ENCODE results near the gene AFAP1L1.

AFAP1L1 gene

DNA sequence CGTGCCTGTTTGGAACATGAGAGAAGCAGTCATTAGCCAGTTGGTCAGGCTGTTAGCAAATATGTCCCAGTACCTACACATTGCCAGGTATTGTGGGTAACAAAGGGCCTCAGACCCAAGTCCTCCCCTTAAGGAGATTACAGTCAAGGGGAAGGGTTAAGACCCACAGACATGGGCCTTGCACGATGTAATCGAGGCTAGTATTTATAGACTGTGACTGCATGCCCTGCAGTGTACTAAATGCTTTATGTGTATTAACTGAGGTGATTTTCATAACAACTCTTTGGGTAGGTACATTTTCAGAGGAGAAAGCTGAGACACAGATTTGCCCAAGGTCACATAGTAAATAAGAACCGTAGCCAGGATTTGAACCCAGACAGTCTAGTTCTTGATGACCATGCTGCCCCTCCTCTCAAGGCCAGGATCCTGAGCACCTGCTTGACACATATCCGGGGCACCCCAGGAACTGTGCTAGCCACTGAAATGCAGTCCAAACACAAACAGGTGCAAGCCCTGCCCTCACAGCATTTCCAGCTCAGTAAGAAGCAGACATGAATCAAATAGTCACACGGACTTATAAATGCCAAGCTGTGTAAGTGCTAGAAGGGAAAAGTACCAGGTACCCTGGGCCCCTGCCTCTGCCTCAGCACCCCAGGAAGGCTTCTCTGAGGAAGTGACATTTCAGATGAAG is 41.6 kb downstream of the AFAP1L1 start:
- FAIRE-seq (no peak), DNase-seq (ENCODE audit: low spot score) (no peak)

DNA sequence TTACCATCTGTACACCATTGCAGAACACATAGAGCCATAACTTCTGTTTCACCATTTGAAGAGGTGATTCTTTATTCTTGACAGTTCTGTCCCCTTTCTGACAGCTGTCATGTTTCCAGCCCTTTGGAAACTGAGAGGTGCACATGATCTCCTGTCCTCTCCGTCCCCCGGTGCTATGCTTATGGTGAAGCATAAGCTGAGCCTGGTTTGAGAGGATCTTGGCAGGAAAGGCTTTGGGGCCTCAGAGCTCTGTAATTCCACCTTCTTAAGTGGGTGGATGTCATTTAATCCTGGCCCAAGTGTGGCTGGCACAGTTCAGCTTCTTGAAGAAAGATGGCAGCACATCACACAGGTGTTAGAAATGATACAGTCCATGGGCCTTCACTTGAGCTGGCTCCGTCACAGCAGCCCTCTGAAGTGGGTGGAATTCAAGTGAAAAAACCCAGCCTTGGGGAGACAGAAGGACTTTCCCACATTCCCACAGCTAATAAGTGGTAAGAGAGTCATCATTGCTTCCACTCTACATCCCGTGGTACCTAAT is 43.0 kb downstream of the AFAP1L1 start:
- DNase-seq (ENCODE audit: low spot score) = no peak
- no peak for FAIRE-seq

DNA sequence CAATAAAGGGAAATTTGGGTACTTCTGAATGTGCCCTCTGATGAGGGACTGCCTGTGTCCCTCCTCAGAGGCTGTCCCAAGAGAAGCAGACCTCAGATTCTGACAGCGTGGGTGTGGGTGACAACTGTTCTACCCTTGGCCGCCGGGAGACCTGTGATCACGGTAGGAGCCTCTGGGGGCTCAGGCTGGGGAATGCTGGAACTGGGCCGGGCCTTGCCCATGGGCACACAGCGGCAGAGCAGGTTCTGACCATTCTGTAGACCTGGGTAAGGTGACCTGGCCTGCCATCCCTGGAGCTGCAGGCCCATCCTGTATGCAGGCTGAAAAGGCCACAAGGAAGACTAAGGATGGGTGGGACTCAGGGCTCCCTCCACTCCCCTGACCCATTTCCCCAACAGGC is 44.1 kb downstream of the AFAP1L1 start:
- DNase-seq (ENCODE audit: low spot score) (no peak), FAIRE-seq (no peak)

DNA sequence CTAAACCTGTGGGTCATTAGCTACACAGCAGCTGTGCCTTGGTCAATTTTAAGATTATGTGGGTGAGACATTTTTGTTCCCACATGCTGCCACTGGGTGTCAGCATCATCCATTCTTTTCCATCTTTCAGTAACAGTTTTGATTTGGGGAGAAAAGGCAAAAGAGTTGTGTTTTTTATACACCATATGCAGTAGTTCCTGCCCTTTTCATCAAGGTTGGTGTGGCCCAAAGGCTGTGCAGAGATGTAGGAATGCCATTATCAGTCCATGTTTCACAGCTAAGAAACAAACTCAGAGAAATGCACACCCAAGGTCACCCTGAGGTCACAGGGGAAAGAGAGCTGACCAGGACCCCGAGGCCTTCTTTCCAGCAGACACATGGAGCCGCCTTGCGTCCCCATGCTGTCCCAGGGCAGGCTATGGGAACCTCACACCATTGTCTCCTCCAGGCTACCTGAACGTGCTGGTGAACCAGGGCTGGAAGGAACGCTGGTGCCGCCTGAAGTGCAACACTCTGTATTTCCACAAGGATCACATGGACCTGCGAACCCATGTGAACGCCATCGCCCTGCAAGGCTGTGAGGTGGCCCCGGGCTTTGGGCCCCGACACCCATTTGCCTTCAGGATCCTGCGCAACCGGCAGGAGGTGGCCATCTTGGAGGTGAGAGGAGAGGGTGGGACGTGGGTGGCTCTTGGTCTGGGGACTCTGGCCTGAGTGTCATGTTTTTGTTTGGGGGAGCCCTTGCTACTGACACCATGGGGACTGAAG is 45.8 kb downstream of the AFAP1L1 start:
- DNase-seq (ENCODE audit: low spot score) = peak; percentile 32
- FAIRE-seq = peak; percentile 77

DNA sequence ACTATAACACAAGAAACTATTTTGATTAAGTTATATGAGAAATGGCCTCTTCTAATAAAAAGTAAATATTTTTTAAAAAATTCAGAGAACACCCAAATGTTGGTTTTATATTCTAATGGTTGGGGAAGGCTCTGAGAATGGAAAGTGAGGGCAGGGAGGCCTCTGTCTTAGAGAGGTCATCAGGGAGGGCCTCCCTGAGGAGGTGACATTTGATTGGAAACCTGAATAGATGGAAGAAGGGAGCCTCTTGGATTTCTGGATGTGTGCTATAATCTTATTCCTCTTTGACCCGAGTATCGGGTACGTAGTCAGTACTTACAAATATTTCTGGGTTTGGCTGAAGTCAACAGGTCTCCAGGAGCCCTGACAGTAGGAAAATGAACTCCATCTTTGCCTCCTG is 47.5 kb downstream of the AFAP1L1 start:
- FAIRE-seq = no peak
- no peak for DNase-seq (ENCODE audit: low spot score)

DNA sequence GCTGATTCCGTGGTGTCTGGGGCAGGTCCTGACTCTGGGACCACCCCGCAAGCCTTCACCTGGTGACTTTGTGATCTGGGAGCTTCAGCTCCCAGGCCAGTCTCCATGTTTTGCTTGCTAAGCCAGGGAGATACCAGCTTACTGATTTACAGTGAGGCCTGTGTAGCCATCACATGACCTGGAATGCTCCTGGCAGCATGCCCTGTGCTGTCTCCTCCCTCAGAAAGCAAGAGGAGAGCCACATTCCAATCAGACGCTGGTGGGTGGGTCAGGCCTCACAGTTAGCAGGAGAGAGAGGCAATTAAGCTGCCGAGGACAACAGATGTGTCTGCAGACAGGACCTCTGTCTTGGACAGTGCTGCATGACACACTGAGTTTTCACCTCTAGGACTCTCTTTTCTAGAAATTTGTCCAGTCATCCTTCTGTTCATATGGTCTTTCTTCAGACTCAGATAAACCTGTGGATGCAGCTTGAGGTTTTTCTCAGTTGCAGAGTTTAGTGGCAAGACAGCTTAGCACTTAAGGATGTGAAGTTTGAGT is 49.2 kb downstream of the AFAP1L1 start:
- peak; percentile 92 for DNase-seq (ENCODE audit: low spot score)

DNA sequence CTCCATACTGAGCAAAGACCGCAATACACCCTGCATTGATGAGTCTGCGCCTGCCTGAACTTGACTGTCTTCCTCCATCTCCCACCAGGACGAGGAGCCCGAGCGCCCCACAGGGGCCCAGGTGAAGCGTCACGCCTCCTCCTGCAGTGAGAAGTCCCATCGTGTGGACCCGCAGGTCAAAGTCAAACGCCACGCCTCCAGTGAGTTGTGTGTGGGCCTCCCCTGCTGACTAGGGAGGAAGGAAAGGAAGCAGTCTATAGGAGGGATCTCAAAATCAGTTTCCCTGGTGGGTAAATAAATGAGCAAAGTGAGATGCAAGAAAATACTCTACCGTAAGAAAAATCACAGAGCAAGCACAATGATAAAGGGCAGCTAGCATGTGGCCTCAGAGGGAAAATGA is 50.9 kb downstream of the AFAP1L1 start:
- no peak for FAIRE-seq
- DNase-seq (ENCODE audit: low spot score) = no peak

More for the DNA sequence above, 49.2 kb downstream of the AFAP1L1 start:
- FAIRE-seq = peak; percentile 91

DNA sequence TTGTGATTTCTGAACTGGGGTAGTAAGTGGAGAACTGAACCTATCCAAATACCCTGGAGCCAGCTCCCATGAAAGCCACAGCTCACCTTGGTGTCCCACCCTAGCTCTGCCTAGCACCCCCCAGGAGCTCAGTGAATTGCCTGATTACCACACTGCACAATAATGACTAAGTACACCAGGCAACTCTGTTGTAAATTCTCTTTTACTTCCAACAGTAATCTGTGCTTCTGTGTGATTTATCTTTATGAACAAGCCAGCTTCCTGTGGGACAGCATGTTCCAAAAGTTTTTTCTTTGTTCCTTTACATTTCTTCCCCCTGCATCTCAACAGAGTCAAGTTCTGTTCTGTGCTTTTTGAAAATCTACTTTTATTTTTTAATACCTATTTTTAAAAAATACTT is 51.6 kb downstream of the AFAP1L1 start:
- DNase-seq (ENCODE audit: low spot score) = no peak
- no peak for FAIRE-seq

DNA sequence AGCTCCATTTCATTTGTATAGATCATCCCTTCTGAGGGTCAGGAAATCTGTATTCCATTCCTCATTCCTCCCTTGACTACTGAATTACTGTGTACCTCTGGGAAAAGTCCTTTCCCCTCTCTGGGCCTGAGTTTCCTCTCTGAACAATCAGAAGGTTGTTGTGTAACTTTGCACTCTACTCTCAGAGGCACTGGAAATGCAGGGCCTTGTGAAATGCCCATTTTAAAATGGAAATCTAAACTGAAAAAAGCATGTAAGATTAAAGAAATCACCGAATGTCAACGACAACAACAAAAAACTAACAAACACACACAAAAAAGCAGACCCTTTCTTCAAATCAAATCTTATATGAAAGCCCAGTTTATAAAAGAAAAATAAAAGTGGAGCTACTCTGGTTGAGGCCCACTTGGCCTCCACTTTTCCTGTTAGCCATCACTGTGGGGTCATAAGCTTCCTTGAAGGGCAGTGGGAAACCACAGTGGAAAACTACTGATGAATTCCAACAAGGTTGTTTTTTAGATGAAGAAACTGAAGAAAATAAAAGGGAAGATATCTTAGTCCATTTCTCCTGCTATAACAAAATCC is 52.1 kb downstream of the AFAP1L1 start:
- FAIRE-seq = no peak

DNA sequence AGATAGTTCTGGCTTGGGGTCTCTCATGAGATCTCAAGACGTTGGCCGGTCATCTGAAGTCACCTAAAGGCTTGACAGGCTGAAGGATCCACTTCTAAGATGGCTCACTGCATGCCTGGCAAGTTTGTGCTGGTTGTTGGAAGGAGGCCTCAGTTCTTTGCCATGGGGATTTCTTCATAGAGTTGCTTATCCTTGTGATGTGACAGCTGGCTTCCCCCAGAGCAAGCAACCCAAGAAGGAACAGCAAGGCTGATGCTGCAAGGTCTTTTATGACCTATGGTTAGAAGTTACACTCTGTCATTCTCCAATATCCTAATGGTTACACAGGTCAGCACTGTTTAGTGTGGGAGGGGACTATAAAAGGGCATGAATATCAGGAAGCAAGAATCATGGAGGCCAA is 53.0 kb downstream of the AFAP1L1 start:
- DNase-seq (ENCODE audit: low spot score) (no peak), FAIRE-seq (no peak)

More for the DNA sequence above, 52.1 kb downstream of the AFAP1L1 start:
- no peak for DNase-seq (ENCODE audit: low spot score)

DNA sequence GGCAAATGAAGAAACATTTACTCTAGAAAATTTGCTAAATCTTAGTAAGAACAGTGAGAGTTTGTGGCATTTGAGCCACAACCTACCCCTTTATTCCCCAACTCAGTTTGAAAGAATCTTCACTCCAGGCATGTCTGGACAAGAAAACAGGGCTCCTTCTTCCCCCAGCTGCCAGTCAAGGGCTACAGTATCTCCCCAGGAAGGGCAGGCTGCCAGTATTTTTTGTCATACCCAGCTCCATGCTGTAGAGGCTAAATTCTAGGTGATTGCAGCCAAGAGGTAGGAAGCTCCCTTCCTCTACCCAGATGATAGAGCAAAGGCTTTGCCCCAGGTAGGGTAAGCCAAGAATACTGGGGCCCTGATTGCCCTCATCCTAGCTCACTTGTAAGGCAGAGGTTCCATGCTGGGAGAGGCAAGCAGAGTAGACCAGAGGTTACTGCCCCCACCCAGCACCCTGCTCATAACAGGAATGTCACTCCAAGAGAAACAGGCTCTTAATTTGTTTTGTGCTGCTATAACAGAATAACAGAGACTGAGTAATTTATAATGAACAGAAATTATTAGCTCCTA is 53.6 kb downstream of the AFAP1L1 start:
- DNase-seq (ENCODE audit: low spot score) (no peak), FAIRE-seq (no peak)

DNA sequence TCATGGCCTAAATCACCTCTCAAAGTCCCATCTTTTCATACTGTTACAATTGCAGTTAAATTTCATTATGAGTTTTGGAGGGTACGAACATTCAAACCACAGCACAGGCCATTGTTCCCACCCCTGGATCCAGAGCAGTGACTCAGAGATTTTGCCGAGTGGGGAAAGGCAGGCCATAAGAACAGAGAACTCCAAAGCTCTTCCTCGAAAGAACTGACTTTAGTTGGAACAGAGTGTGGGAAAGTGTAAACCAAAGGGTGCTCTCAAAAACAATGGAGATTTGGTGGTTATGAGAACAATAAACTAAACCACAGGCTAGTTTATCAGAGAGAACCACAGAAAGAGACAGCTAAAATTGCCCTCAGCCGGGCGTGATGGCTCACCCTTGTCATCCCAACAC is 54.2 kb downstream of the AFAP1L1 start:
- FAIRE-seq = no peak
- DNase-seq (ENCODE audit: low spot score) = no peak

DNA sequence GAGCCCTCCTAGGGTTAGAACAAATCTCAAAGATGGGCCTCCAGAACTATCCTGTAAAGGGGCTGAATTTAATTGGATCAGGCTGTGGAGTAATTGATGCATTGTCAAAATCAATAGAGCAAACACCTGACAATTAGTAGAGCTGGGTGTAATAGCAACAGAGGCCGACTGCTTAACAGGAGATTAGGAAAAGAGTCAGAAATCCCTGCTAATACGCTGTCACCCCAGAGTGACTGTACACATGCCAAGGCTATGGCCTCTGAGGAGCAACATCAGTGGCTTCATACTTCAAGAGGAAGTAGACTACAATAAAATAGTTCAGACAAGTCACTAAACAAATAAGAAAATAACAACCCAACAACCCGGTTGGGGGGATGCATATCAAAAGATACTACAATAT is 55.0 kb downstream of the AFAP1L1 start:
- DNase-seq (ENCODE audit: low spot score) (no peak), FAIRE-seq (no peak)

DNA sequence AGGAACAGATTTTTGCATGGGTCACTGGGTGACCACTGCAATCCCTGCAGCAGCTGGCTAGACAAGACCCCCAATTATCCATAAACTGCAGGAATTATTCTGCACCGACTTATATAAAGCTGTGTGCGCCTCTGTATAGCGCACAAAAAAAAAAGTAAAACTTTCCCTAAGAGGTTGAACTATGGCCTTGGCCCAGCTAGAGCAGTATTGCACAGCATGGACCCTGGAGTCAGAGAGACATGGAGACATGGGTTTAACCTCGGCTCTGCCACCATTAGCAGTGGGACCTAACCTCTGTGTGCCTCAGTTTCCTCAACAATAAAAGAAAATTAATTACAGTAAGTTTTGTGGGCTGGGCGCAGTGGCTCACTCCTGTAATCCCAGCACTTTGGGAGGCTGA is 56.5 kb downstream of the AFAP1L1 start:
- no peak for DNase-seq (ENCODE audit: low spot score)
- no peak for FAIRE-seq

DNA sequence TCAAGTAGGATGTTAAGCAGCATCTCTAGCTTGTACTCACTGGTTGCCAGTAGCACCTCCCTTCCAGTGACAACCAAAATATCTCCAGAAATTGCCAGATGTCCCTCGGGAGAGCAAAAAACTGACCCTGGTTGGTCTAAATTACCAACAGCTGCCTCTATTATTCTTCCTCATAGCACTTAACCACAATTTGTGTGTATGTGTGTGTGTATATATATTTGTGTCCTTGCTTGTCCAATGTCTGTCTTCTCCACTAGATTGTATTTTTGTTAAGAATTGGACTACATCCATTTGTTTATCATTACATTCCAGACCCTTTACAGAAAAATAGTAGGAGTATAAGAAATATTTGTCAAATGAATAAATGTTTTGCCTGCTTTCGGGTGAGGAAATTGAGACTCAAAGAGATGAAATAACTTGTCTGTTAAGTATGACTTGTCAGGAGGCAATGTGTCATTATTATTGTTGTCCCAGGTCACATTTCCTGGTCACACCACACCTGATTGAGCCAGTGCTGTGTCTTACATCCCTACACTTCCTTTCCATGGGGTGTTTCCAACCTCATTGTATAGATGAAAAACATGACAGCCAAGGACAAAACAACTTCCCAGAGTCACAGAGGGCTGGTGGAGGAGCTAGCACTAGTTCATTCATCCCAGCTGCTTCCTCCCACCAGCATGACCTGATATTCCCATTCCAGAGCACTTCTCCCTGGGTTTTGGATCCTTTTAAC is 62.2 kb downstream of the AFAP1L1 start:
- DNase-seq (ENCODE audit: low spot score) = no peak

DNA sequence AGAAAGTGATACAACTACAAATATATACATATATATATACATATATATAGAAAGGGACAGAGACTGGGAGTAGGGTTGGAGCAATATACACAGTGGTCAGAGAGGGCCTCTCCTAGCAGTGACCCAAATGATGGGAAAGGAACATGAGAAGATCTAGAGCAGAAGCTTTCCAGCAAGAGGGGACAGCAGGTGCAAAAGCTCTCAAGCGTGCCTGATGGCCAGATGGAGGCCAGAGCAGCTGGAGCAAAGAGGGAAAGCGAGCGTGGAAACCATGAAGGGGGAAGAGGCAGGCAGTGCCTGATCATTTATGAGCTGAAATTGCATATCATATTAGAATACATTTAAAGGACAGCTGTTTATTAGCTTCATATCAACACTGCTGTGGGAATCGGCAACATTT is 66.1 kb downstream of the AFAP1L1 start:
- DNase-seq (ENCODE audit: low spot score) (no peak), FAIRE-seq (no peak)

More for the DNA sequence above, 62.2 kb downstream of the AFAP1L1 start:
- FAIRE-seq = no peak

DNA sequence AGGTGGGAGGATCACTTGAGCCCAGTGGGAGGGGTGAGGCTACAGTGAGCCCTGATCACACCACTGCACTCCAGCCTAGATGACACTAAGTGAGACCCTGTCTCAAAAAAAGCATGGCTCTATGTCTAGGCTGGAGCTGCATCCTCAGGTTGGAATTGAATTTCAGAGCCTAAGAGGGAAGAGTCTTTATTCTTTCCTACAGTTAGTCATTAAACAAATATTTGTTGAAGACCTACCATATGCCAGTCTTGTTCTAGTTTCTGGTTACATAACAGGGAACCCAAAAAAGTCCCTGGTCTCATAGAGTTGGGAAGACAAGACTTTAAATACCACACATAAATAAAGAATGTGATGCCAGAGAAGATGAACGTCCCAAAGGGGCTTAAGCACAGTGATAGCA is 66.7 kb downstream of the AFAP1L1 start:
- DNase-seq (ENCODE audit: low spot score) = no peak
- FAIRE-seq = no peak

DNA sequence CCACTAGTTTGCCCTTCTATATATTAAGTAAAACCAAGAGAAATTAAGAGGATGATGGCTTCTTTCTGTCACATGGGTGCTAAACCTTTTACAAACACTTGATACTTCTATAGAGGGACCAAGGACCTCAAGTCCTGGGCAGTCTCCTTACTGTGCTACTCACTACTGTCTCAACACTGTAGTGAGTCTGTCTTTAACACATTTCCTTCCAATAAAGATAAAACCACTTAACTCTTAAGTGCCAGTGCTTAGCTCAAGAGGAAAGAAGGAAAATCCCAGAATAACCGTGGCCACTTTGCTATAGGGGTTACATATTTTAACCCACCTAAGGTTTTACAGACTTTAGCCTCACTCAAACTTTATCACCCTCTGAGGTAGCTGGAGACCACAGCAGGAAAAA is 69.3 kb downstream of the AFAP1L1 start:
- DNase-seq (ENCODE audit: low spot score) = no peak
- FAIRE-seq = no peak

DNA sequence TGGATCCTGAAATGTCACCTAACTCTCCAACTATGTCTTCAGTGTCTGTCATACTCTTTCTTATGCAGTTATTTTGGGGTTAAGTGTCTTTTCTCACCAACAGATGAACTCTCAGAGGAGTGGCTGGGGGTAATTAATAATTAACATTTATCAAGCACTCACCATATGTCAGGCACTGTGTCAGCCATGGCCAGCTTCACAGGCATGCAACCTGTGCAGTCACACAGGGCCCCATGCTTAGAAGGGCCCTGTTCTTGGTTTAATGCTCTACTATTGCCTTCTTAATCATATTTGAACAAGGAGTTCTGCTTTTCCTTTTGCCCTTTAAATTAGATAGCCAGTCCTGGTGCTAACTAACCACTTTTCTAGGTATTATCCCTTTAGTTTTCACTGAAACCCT is 70.2 kb downstream of the AFAP1L1 start:
- DNase-seq (ENCODE audit: low spot score) (no peak), FAIRE-seq (no peak)

DNA sequence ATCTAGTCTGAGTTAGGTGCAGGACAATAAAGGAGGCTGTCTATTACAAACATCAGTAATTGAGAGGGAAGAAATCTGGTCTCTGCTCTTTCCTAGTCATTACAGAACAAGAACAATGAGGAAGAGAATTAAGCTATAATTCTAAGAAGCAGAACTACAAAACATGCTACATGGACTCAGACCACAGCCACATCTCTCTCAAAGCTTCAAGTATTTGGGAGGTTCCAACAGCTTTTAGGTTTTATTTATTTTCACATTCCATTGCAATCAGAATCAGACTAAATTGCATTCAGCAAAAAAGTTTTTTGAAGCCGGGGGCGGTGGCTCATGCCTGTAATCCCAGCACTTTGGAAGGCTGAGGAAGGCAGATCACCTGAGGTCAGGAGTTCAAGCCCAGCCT is 72.5 kb downstream of the AFAP1L1 start:
- FAIRE-seq (no peak), DNase-seq (ENCODE audit: low spot score) (no peak)
